ENCODE results near the gene TALDO1.

The TALDO1 gene

GRCh38 chr11:724778-725386 is 22.4 kb upstream of the TALDO1 start:
- no peak for DNase-seq
- TF ChIP-seq, protein P1, sequence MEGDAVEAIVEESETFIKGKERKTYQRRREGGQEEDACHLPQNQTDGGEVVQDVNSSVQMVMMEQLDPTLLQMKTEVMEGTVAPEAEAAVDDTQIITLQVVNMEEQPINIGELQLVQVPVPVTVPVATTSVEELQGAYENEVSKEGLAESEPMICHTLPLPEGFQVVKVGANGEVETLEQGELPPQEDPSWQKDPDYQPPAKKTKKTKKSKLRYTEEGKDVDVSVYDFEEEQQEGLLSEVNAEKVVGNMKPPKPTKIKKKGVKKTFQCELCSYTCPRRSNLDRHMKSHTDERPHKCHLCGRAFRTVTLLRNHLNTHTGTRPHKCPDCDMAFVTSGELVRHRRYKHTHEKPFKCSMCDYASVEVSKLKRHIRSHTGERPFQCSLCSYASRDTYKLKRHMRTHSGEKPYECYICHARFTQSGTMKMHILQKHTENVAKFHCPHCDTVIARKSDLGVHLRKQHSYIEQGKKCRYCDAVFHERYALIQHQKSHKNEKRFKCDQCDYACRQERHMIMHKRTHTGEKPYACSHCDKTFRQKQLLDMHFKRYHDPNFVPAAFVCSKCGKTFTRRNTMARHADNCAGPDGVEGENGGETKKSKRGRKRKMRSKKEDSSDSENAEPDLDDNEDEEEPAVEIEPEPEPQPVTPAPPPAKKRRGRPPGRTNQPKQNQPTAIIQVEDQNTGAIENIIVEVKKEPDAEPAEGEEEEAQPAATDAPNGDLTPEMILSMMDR (IDR thresholded peaks at IDR 0.05), result no peak
- intact Hi-C loops (cut with DNase I; ENCODE audit: low total_unique reads), result loop anchor here (5.0 kb wide), 1 partner anchor 63 kb away; no protein-coding TSS in a partner anchor
- Histone ChIP-seq H3K27me3 (peaks cover 0 to 65% of the 10 kb centered on the region in 2 donors), H3K4me1 (peaks cover 0 to 64% (median 50%) of the 10 kb centered on the region in 4 donors), H3K27ac (no peak overlapping the region), H3K4me3 (no peak overlapping the region), H3K36me3 (peaks cover 0 to 44% (median 0%) of the 10 kb centered on the region in 3 donors), H3K9me3 (no peaks in the 10 kb centered on the region)

GRCh38 chr11:725624-726202 is 21.6 kb upstream of the TALDO1 start:
- peaks cover 0 to 59% (median 46%) of the 10 kb centered on the region in 4 donors for H3K4me1 ChIP-seq
- no peak for DNase-seq
- peak overlapping the region; percentile 21 to 24 for H3K4me3 ChIP-seq
- TF ChIP-seq, protein P1 (IDR thresholded peaks at IDR 0.05), result no peak
- H3K36me3 ChIP-seq, result peaks cover 0 to 36% (median 0%) of the 10 kb centered on the region in 3 donors
- H3K27ac ChIP-seq, result peak overlapping the region in 1 of 2 donors; percentile 66
- H3K27me3 ChIP-seq, result peaks cover 0 to 59% of the 10 kb centered on the region in 2 donors
- intact Hi-C loops (cut with DNase I; ENCODE audit: low total_unique reads), result no loop called here
- no peaks in the 10 kb centered on the region for H3K9me3 ChIP-seq

- Histone ChIP-seq H3K4me1 (peaks cover 0 to 52% (median 38%) of the 10 kb centered on the region in 4 donors), H3K27ac (peak overlapping the region; percentile 57 to 66), H3K9me3 (no peaks in the 10 kb centered on the region), H3K36me3 (peaks cover 0 to 28% (median 0%) of the 10 kb centered on the region in 3 donors), H3K4me3 (peak overlapping the region; percentile 21 to 24), H3K27me3 (peaks cover 0 to 59% of the 10 kb centered on the region in 2 donors)
- intact Hi-C loops (cut with DNase I; ENCODE audit: low total_unique reads), result no loop called here
- DNase-seq, result peak in 1 of 2 donors; percentile 69
- TF ChIP-seq, protein P1 (IDR thresholded peaks at IDR 0.05), result no peak
Observed at GRCh38 chr11:726278-727220, 20.7 kb upstream of the TALDO1 start.

GRCh38 chr11:727281-727701 is 20.0 kb upstream of the TALDO1 start:
- Histone ChIP-seq H3K27ac (peak overlapping the region; percentile 57 to 66), H3K9me3 (no peaks in the 10 kb centered on the region), H3K4me1 (peaks cover 0 to 46% (median 32%) of the 10 kb centered on the region in 4 donors), H3K27me3 (peaks cover 0 to 58% of the 10 kb centered on the region in 2 donors), H3K4me3 (no peak overlapping the region), H3K36me3 (peaks cover 0 to 20% (median 0%) of the 10 kb centered on the region in 3 donors)
- TF ChIP-seq, protein P1 (IDR thresholded peaks at IDR 0.05), result no peak
- DNase-seq, result peak in 1 of 2 donors; percentile 67
- intact Hi-C loops (cut with DNase I; ENCODE audit: low total_unique reads), result no loop called here
